Prostate gland (tissue), 2 donors: ENCODE data around the gene G6PC3. TPM values are rescaled to one million over a fixed set of nuclear protein-coding genes. Genes with fewer than 3 reads are reported as not detected.
"Not testable (repeated sequence)": the region's sequence is repeated elsewhere in the genome, so short reads cannot be mapped to it uniquely, and the experiment has no call there.

Experiments used
- DNase-seq: peaks from one replicate; pipeline ENCODE4 v3.0.0-alpha.2; 2019; ENCODE audit warnings: low spot score
- H3K27ac ChIP-seq, 2 donors: fragments of 200-600 bp; sonication (generic); 2 replicates each; pipeline ENCODE4 v1.5.1; 2017 to 2019
- H3K27me3 ChIP-seq: fragments of 200-600 bp; sonication (generic); replicated peaks from 2 replicates; pipeline ENCODE4 v1.5.1; 2019; ENCODE audit not compliant: insufficient read depth
- H3K36me3 ChIP-seq, 2 donors: fragments of 200-600 bp; sonication (generic); 1 replicate in 1 of 2; 2 replicates in 1 of 2; pipeline versions ENCODE4 v1.5.1 to v1.8.1; 2017 to 2019
- H3K4me1 ChIP-seq: fragments of 200-600 bp; sonication (generic); replicated peaks from 2 replicates; pipeline ENCODE4 v1.5.1; 2019
- H3K4me3 ChIP-seq, 2 donors: fragments of 200-600 bp; sonication (generic); 2 replicates each; pipeline ENCODE4 v1.5.1; 2017 to 2019
- H3K9me3 ChIP-seq: fragments of 200-600 bp; sonication (generic); 2 replicates; pipeline ENCODE4 v1.5.1; 2017
- CTCF ChIP-seq, 4 experiments: fragments of 200-600 bp in 2 of 4; fragments of 450-650 bp in 2 of 4; sonication (generic) in 2 of 4; IDR thresholded peaks; 1 replicate in 3 of 4; 2 replicates in 1 of 4; pipeline ENCODE4 v1.5.1; 2016 to 2019; ENCODE audit warnings: antibody characterized with exemption in 4 of 4, mild to moderate bottlenecking in 2 of 4, moderate library complexity in 2 of 4
- POLR2A ChIP-seq: fragments of 450-650 bp; IDR thresholded peaks from one replicate; pipeline ENCODE4 v1.6.1; 2016; ENCODE audit warnings: antibody characterized with exemption, mild to moderate bottlenecking
- POLR2AphosphoS5 ChIP-seq: sonication (generic); formaldehyde crosslinking; IDR thresholded peaks from one replicate; pipeline ENCODE4 v1.6.1; 2017; ENCODE audit warnings: antibody characterized with exemption
- WGBS: methylation state at CpG from one replicate; pipeline ENCODE4 v1.1.5; 2018; 5-methylcytosine and 5-hydroxymethylcytosine counted together
- intact Hi-C: fragments of 100-400 bp; cut with DNase I; formaldehyde crosslinking; loops from one replicate; pipeline ENCODE4 v1.14.2; 2022
- total RNA-seq, 2 donors: library from RNA; depleted of rRNA; stranded (reverse); fragments of >200 nt; gene quantifications; one replicate each; pipeline ENCODE4 v1.1.0, GENCODE V29; 2016

Gene G6PC3
- total RNA-seq, 2 donors from 2014 or later: 68.9 to 84.8 TPM

- no peak overlapping the region for H3K27ac ChIP-seq
- 63% methylated on average over 10 of the region's 10 CpGs for WGBS
- no peak overlapping the region for H3K4me3 ChIP-seq
- no peaks in the 10 kb centered on the region for H3K27me3 ChIP-seq
- intact Hi-C loops: loop anchor here (10.0 kb wide), 1 partner anchor 174 kb away; the partner anchor contains the start of gene PPY
- no peak for DNase-seq
- no peaks in the 10 kb centered on the region for H3K36me3 ChIP-seq
- H3K4me1 ChIP-seq: peaks cover 2% of the 10 kb centered on the region
- no peaks in the 10 kb centered on the region for H3K9me3 ChIP-seq
- TF ChIP-seq POLR2A (no peak), CTCF (IDR thresholded peaks at IDR 0.05) (no peak), POLR2AphosphoS5 (no peak)
These were observed 48.0 kb downstream of the G6PC3 start for GRCh38 chr17:44118427-44119050.

GRCh38 chr17:44119062-44119461, 48.5 kb downstream of the G6PC3 start:
- peaks cover 2% of the 10 kb centered on the region for H3K4me1 ChIP-seq
- DNase-seq: no peak

GRCh38 chr17:44119798-44120197, 49.3 kb downstream of the G6PC3 start:
- 100% methylated on average over 2 of the region's 2 CpGs for WGBS
- Histone ChIP-seq H3K4me3 (no peak overlapping the region), H3K4me1 (peaks cover 2% of the 10 kb centered on the region), H3K9me3 (no peaks in the 10 kb centered on the region), H3K27ac (no peak overlapping the region), H3K27me3 (no peaks in the 10 kb centered on the region), H3K36me3 (no peaks in the 10 kb centered on the region)
- no peak for DNase-seq
- intact Hi-C loops: loop anchor here (10.0 kb wide), 1 partner anchor 175 kb away; the partner anchor contains the start of gene PPY
- TF ChIP-seq CTCF (IDR thresholded peaks at IDR 0.05): no peak
- no peak for TF ChIP-seq POLR2AphosphoS5
- no peak for TF ChIP-seq POLR2A

More at GRCh38 chr17:44119062-44119461, 48.5 kb downstream of the G6PC3 start:
- no peak overlapping the region for H3K27ac ChIP-seq
- intact Hi-C loops: loop anchor here (10.0 kb wide), 1 partner anchor 174 kb away; the partner anchor contains the start of gene PPY
- no peak overlapping the region for H3K4me3 ChIP-seq
- no peaks in the 10 kb centered on the region for H3K9me3 ChIP-seq
- no peaks in the 10 kb centered on the region for H3K27me3 ChIP-seq
- WGBS: 37% methylated on average over 5 of the region's 5 CpGs
- TF ChIP-seq POLR2AphosphoS5: no peak
- TF ChIP-seq POLR2A: peak; percentile 26
- no peaks in the 10 kb centered on the region for H3K36me3 ChIP-seq

- H3K36me3 ChIP-seq, H3K27ac ChIP-seq, intact Hi-C loops, H3K9me3 ChIP-seq, H3K27me3 ChIP-seq, H3K4me3 ChIP-seq, DNase-seq, H3K4me1 ChIP-seq: not testable (repeated sequence)
- WGBS: 91% methylated on average over 11 of the region's 11 CpGs
These were observed 49.7 kb downstream of the G6PC3 start for GRCh38 chr17:44120281-44120680.

- no peak overlapping the region for H3K4me3 ChIP-seq
- intact Hi-C loops: no loop called here
- TF ChIP-seq POLR2A: no peak
- TF ChIP-seq POLR2AphosphoS5: no peak
- TF ChIP-seq CTCF (IDR thresholded peaks at IDR 0.05): no peak
- no peak for DNase-seq
- no peaks in the 10 kb centered on the region for H3K36me3 ChIP-seq
- H3K27ac ChIP-seq: no peak overlapping the region
- H3K4me1 ChIP-seq: peaks cover 2% of the 10 kb centered on the region
- H3K9me3 ChIP-seq: no peaks in the 10 kb centered on the region
- H3K27me3 ChIP-seq: no peaks in the 10 kb centered on the region
- 49% methylated on average over 9 of the region's 9 CpGs for WGBS
These were observed 50.5 kb downstream of the G6PC3 start for GRCh38 chr17:44120851-44121605.
